Esophagus (tissue), 2 donors: ENCODE measurements around the gene IL17RB. TPM values are rescaled to one million over a fixed set of nuclear protein-coding genes. Genes with fewer than 3 reads are reported as not detected.
A peak's percentile ranks its signal among the peaks of the same experiment; 100 is the strongest.

ENCODE experiments used
- H3K27ac ChIP-seq, 2 donors: one replicate each; pipeline ENCODE4 v1.5.1; 2013; ENCODE audit warnings: low read depth in 2 of 2, mild to moderate bottlenecking in 2 of 2, inconsistent platforms in 1 of 2, low read length in 1 of 2, moderate library complexity in 1 of 2
- H3K27me3 ChIP-seq, 2 donors: one replicate each; pipeline ENCODE4 v1.6.1; 2013; ENCODE audit warnings: low read length in 2 of 2, control low read depth in 1 of 2, mild to moderate bottlenecking in 1 of 2; ENCODE audit not compliant: insufficient read depth in 2 of 2, control insufficient read depth in 1 of 2
- H3K36me3 ChIP-seq, 2 donors: one replicate each; pipeline ENCODE4 v1.6.1; 2013; ENCODE audit warnings: low read length in 1 of 2; ENCODE audit not compliant: control insufficient read depth in 2 of 2, insufficient read depth in 2 of 2
- H3K4me1 ChIP-seq, 2 donors: one replicate each; pipeline ENCODE4 v1.6.1; 2013; ENCODE audit warnings: low read length in 1 of 2; ENCODE audit not compliant: control insufficient read depth in 2 of 2, insufficient read depth in 2 of 2
- H3K4me3 ChIP-seq, 2 donors: one replicate each; pipeline ENCODE4 v1.5.1; 2013; ENCODE audit warnings: low read length in 2 of 2, mild to moderate bottlenecking in 2 of 2, low read depth in 1 of 2, moderate library complexity in 1 of 2
- H3K9me3 ChIP-seq, 2 donors: one replicate each; pipeline ENCODE4 v1.6.1; 2013; ENCODE audit warnings: mild to moderate bottlenecking in 2 of 2, low read depth in 1 of 2, low read length in 1 of 2, moderate library complexity in 1 of 2; ENCODE audit not compliant: control insufficient read depth in 2 of 2, insufficient read depth in 1 of 2
- WGBS, 2 donors: extraction: QIAGEN DNeasy Blood & Tissue Kit; methylation state at CpG; one replicate each; pipeline ENCODE4 v1.1.7; 2013; 5-methylcytosine and 5-hydroxymethylcytosine counted together
- polyA plus RNA-seq, 2 donors: library from polyadenylated mRNA; stranded (reverse); fragments of 200-250 nt; gene quantifications; one replicate each; pipeline ENCODE4 v1.2.3, GENCODE V29; 2013
- donor health status: healthy with polysubstance abuse.
- donor health status: Bipolar disorder and iron deficiency.

IL17RB gene
- polyA plus RNA-seq, 2 donors: 0.42 to 0.81 TPM

- no peak overlapping the region for H3K27ac ChIP-seq
- no peaks in the 10 kb centered on the region for H3K36me3 ChIP-seq
- WGBS, 2 donors: 55% methylated on average over 5 of the region's 5 CpGs
- no peaks in the 10 kb centered on the region for H3K9me3 ChIP-seq
- no peaks in the 10 kb centered on the region for H3K27me3 ChIP-seq
- H3K4me1 ChIP-seq: peaks cover 3 to 7% of the 10 kb centered on the region in 2 donors
- H3K4me3 ChIP-seq: no peak overlapping the region
These were observed 4.5 kb downstream of the IL17RB start for GRCh38 chr3:53850895-53851294.

- Histone ChIP-seq H3K36me3 (peaks cover 4 to 5% of the 10 kb centered on the region in 2 donors), H3K9me3 (no peaks in the 10 kb centered on the region), H3K27ac (no peak overlapping the region), H3K4me1 (no peaks in the 10 kb centered on the region), H3K4me3 (no peak overlapping the region), H3K27me3 (no peaks in the 10 kb centered on the region)
- WGBS, 2 donors: 64 to 73% methylated on average over 7 of the region's 7 CpGs
These were observed 10.6 kb downstream of the IL17RB start for GRCh38 chr3:53856964-53857363.

- Histone ChIP-seq H3K27me3 (no peaks in the 10 kb centered on the region), H3K4me3 (no peak overlapping the region), H3K36me3 (peaks cover 4 to 5% of the 10 kb centered on the region in 2 donors), H3K27ac (no peak overlapping the region), H3K4me1 (no peaks in the 10 kb centered on the region), H3K9me3 (no peaks in the 10 kb centered on the region)
- WGBS, 2 donors: 81 to 93% methylated on average over 7 of the region's 7 CpGs
These were observed 11.9 kb downstream of the IL17RB start for GRCh38 chr3:53858096-53858741.

GRCh38 chr3:53859178-53859577, 12.8 kb downstream of the IL17RB start:
- Histone ChIP-seq H3K9me3 (no peaks in the 10 kb centered on the region), H3K27me3 (no peaks in the 10 kb centered on the region), H3K27ac (no peak overlapping the region), H3K4me3 (no peak overlapping the region), H3K4me1 (no peaks in the 10 kb centered on the region), H3K36me3 (peaks cover 4 to 7% of the 10 kb centered on the region in 2 donors)
- 93 to 95% methylated on average over 6 of the region's 6 CpGs for whole genome bisulfite sequencing, 2 donors

- peaks cover 4 to 9% of the 10 kb centered on the region in 2 donors for H3K36me3 ChIP-seq
- H3K4me3 ChIP-seq: no peak overlapping the region
- H3K9me3 ChIP-seq: no peaks in the 10 kb centered on the region
- H3K27ac ChIP-seq: no peak overlapping the region
- no peaks in the 10 kb centered on the region for H3K27me3 ChIP-seq
- H3K4me1 ChIP-seq: no peaks in the 10 kb centered on the region
- 85 to 92% methylated on average over 4 of the region's 4 CpGs for WGBS, 2 donors
These were observed 13.8 kb downstream of the IL17RB start for GRCh38 chr3:53860196-53860595.

- peaks cover 4 to 9% of the 10 kb centered on the region in 2 donors for H3K36me3 ChIP-seq
- no peak overlapping the region for H3K4me3 ChIP-seq
- H3K27me3 ChIP-seq: no peaks in the 10 kb centered on the region
- no peaks in the 10 kb centered on the region for H3K4me1 ChIP-seq
- 91 to 94% methylated on average over 3 of the region's 3 CpGs for WGBS, 2 donors
- H3K9me3 ChIP-seq: no peaks in the 10 kb centered on the region
- H3K27ac ChIP-seq: no peak overlapping the region
These were observed 15.9 kb downstream of the IL17RB start for GRCh38 chr3:53862241-53862640.

- Histone ChIP-seq H3K27ac (no peak overlapping the region), H3K9me3 (no peaks in the 10 kb centered on the region), H3K4me3 (no peak overlapping the region), H3K36me3 (peaks cover 7 to 13% of the 10 kb centered on the region in 2 donors), H3K27me3 (no peaks in the 10 kb centered on the region), H3K4me1 (no peaks in the 10 kb centered on the region)
- WGBS, 2 donors: 71 to 92% methylated on average over 1 of the region's 1 CpG
These were observed 16.8 kb downstream of the IL17RB start for GRCh38 chr3:53863145-53863544.

GRCh38 chr3:53865732-53866499, 19.5 kb downstream of the IL17RB start:
- Histone ChIP-seq H3K9me3 (no peaks in the 10 kb centered on the region), H3K4me3 (no peak overlapping the region), H3K4me1 (no peaks in the 10 kb centered on the region), H3K36me3 (peaks cover 14 to 27% of the 10 kb centered on the region in 2 donors), H3K27ac (no peak overlapping the region), H3K27me3 (no peaks in the 10 kb centered on the region)
- WGBS, 2 donors: 93 to 94% methylated on average over 5 of the region's 5 CpGs

- Histone ChIP-seq H3K27me3 (no peaks in the 10 kb centered on the region), H3K36me3 (peaks cover 6% of the 10 kb centered on the region in 2 donors), H3K4me1 (peaks cover 3 to 8% of the 10 kb centered on the region in 2 donors), H3K27ac (no peak overlapping the region), H3K4me3 (peak overlapping the region; percentile 3 to 92), H3K9me3 (no peaks in the 10 kb centered on the region)
- 61 to 62% methylated on average over 10 of the region's 10 CpGs for WGBS, 2 donors
These were observed 34.3 kb downstream of the IL17RB start for GRCh38 chr3:53880396-53881345.
